ENCODE data around the gene TSPAN7. TPM values are rescaled to one million over a fixed set of nuclear protein-coding genes. Genes with fewer than 3 reads are reported as not detected.

TSPAN7 gene
- total and polyA plus RNA-seq, 2 donors (not counting 1 experiment from before 2014, with no cell fraction given) = 0.07 to 0.32 TPM

DNA sequence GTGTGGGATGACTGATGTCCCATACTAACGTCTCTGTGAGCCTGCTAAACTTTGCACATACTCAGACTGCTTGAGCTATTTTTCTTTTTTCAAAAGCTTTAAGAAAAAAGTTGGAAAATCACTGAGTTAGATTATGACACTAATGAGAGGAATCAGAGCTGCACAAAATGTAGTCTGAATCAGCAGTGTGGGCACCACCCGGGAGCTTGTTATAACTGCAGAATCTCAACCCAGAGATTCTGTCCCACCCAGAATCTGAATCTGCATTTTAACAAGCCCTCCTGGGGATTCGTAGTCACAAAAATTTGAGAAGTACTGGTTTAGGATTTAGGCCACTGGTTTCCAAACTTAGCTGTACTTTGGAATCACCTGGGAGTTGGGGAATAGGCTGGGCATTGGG lies 137.8 kb downstream of the TSPAN7 start:
- DNase-seq (no peak), ATAC-seq (ENCODE audit: low read depth) (no peak)
- no peaks in the 10 kb centered on the region for H3K9me3 Mint-ChIP-seq (ENCODE audit: insufficient read depth)
- no peaks in the 10 kb centered on the region for H3K9me3 ChIP-seq (ENCODE audit: control extremely low read depth in 1 of 3, control insufficient read depth in 2 of 3, insufficient read depth in 1 of 3, low read length in 2 of 3)
- H2AFZ ChIP-seq (ENCODE audit: insufficient read depth, low read depth, low read length, poor library complexity, severe bottlenecking) = no peak overlapping the region
- H3K4me1 ChIP-seq (ENCODE audit: control insufficient read depth in 2 of 2, insufficient read depth in 2 of 2, low read length in 2 of 2) = no peaks in the 10 kb centered on the region
- no peaks in the 10 kb centered on the region for H3K27me3 Mint-ChIP-seq
- no peak for TF ChIP-seq EZH2 (IDR thresholded peaks at IDR 0.05; ENCODE audit: borderline replicate concordance, insufficient read depth, low read depth, low read length, poor library complexity, severe bottlenecking)
- TF ChIP-seq, protein P1, sequence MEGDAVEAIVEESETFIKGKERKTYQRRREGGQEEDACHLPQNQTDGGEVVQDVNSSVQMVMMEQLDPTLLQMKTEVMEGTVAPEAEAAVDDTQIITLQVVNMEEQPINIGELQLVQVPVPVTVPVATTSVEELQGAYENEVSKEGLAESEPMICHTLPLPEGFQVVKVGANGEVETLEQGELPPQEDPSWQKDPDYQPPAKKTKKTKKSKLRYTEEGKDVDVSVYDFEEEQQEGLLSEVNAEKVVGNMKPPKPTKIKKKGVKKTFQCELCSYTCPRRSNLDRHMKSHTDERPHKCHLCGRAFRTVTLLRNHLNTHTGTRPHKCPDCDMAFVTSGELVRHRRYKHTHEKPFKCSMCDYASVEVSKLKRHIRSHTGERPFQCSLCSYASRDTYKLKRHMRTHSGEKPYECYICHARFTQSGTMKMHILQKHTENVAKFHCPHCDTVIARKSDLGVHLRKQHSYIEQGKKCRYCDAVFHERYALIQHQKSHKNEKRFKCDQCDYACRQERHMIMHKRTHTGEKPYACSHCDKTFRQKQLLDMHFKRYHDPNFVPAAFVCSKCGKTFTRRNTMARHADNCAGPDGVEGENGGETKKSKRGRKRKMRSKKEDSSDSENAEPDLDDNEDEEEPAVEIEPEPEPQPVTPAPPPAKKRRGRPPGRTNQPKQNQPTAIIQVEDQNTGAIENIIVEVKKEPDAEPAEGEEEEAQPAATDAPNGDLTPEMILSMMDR (IDR thresholded peaks at IDR 0.05) = no peak
- ChIA-PET CTCF (no interaction called here), POLR2A (no interaction called here)
- H3K79me2 ChIP-seq (ENCODE audit: control insufficient read depth, insufficient read depth, low read length) = no peaks in the 10 kb centered on the region
- H3K4me3 ChIP-seq (ENCODE audit: control extremely low read depth in 1 of 5, extremely low read depth in 1 of 5, insufficient read depth in 1 of 5, low read depth in 2 of 5, low read length in 4 of 5) = no peak overlapping the region
- intact Hi-C loops (cut with micrococcal nuclease) = no loop called here
- H3K4me3 Mint-ChIP-seq = no peak overlapping the region
- WGBS (ENCODE audit: insufficient coverage) = no CpG with 5 or more reads among the region's 3 CpGs
- no peak overlapping the region for H3K4me2 ChIP-seq (replicated peaks; ENCODE audit: low read depth, low read length, poor library complexity, severe bottlenecking)
- H3K27ac ChIP-seq (ENCODE audit: low read length in 2 of 2) = no peak overlapping the region
- H3K4me1 Mint-ChIP-seq = peaks cover 6% of the 10 kb centered on the region
- H3K36me3 ChIP-seq (replicated peaks in 1 of 2; ENCODE audit: control extremely low read depth in 1 of 2, control insufficient read depth in 1 of 2, extremely low read depth in 1 of 2, insufficient read depth in 2 of 2, low read length in 1 of 2) = no peaks in the 10 kb centered on the region
- H3K27me3 ChIP-seq (replicated peaks in 1 of 4; ENCODE audit: control extremely low read depth in 1 of 4, control insufficient read depth in 3 of 4, insufficient read depth in 4 of 4, low read length in 3 of 4) = no peaks in the 10 kb centered on the region
- no peaks in the 10 kb centered on the region for H4K20me1 ChIP-seq (ENCODE audit: control insufficient read depth, insufficient read depth, low read length, poor library complexity, severe bottlenecking)
- H3K27ac Mint-ChIP-seq = no peak overlapping the region
- no peak overlapping the region for H3K9ac ChIP-seq (ENCODE audit: low read length)

GRCh38 chrX:38699696-38700095 lies 138.4 kb downstream of the TSPAN7 start:
- ATAC-seq (ENCODE audit: low read depth) (no peak), DNase-seq (no peak)
- H3K4me1 Mint-ChIP-seq = peaks cover 6% of the 10 kb centered on the region
- ChIA-PET CTCF (no interaction called here), POLR2A (no interaction called here)
- Histone ChIP-seq H4K20me1 (ENCODE audit: control insufficient read depth, insufficient read depth, low read length, poor library complexity, severe bottlenecking) (no peaks in the 10 kb centered on the region), H3K36me3 (replicated peaks in 1 of 2; ENCODE audit: control extremely low read depth in 1 of 2, control insufficient read depth in 1 of 2, extremely low read depth in 1 of 2, insufficient read depth in 2 of 2, low read length in 1 of 2) (no peaks in the 10 kb centered on the region), H3K4me3 (ENCODE audit: control extremely low read depth in 1 of 5, extremely low read depth in 1 of 5, insufficient read depth in 1 of 5, low read depth in 2 of 5, low read length in 4 of 5) (no peak overlapping the region), H3K9ac (ENCODE audit: low read length) (no peak overlapping the region), H3K4me1 (ENCODE audit: control insufficient read depth in 2 of 2, insufficient read depth in 2 of 2, low read length in 2 of 2) (no peaks in the 10 kb centered on the region), H3K79me2 (ENCODE audit: control insufficient read depth, insufficient read depth, low read length) (no peaks in the 10 kb centered on the region), H3K27ac (ENCODE audit: low read length in 2 of 2) (no peak overlapping the region), H3K4me2 (replicated peaks; ENCODE audit: low read depth, low read length, poor library complexity, severe bottlenecking) (no peak overlapping the region), H3K27me3 (replicated peaks in 1 of 4; ENCODE audit: control extremely low read depth in 1 of 4, control insufficient read depth in 3 of 4, insufficient read depth in 4 of 4, low read length in 3 of 4) (no peaks in the 10 kb centered on the region), H3K9me3 (ENCODE audit: control extremely low read depth in 1 of 3, control insufficient read depth in 2 of 3, insufficient read depth in 1 of 3, low read length in 2 of 3) (no peaks in the 10 kb centered on the region), H2AFZ (ENCODE audit: insufficient read depth, low read depth, low read length, poor library complexity, severe bottlenecking) (no peak overlapping the region)
- H3K27me3 Mint-ChIP-seq = peaks cover 4% of the 10 kb centered on the region
- TF ChIP-seq EZH2 (IDR thresholded peaks at IDR 0.05; ENCODE audit: borderline replicate concordance, insufficient read depth, low read depth, low read length, poor library complexity, severe bottlenecking) = no peak
- TF ChIP-seq, protein P1 (IDR thresholded peaks at IDR 0.05) = no peak
- no CpG with 5 or more reads among the region's 1 CpG for WGBS (ENCODE audit: insufficient coverage)
- intact Hi-C loops (cut with micrococcal nuclease) = no loop called here
- H3K9me3 Mint-ChIP-seq (ENCODE audit: insufficient read depth) = no peaks in the 10 kb centered on the region
- no peak overlapping the region for H3K4me3 Mint-ChIP-seq
- H3K27ac Mint-ChIP-seq = no peak overlapping the region

All from B cell (primary cell).